Measurements from ENCODE around the gene PRKN.

- TF ChIP-seq PBX3 (CRISPR knock-in tag; IDR thresholded peaks at IDR 0.05) (no peak), HOXD13 (CRISPR knock-in tag; IDR thresholded peaks at IDR 0.05; ENCODE audit: borderline replicate concordance) (no peak), ZFP41 (tag by site-specific recombination; IDR thresholded peaks at IDR 0.05; ENCODE audit: borderline replicate concordance) (no peak), ZNF639 (tag by site-specific recombination; IDR thresholded peaks at IDR 0.05) (no peak), KLF7 (tag by site-specific recombination; IDR thresholded peaks at IDR 0.05; ENCODE audit: borderline replicate concordance) (no peak), ZNF114 (tag by site-specific recombination; IDR thresholded peaks at IDR 0.05) (no peak), CTCF (tag by site-specific recombination; IDR thresholded peaks at IDR 0.05) (no peak), BCL6B (tag by site-specific recombination; IDR thresholded peaks at IDR 0.05) (no peak), ZNF433 (tag by site-specific recombination; IDR thresholded peaks at IDR 0.05; ENCODE audit: low read depth) (no peak), ZSCAN16 (tag by site-specific recombination; IDR thresholded peaks at IDR 0.05) (no peak)
Measured at GRCh38 chr6:161532536-161532935, 1195.0 kb downstream of the PRKN start.
